HepG2 (cell line): ENCODE data around the gene DRAM1. TPM values are rescaled to one million over a fixed set of nuclear protein-coding genes. Genes with fewer than 3 reads are reported as not detected.

Experiments used
- AGO1 ChIP-seq: fragments of 200-400 bp; formaldehyde crosslinking; IDR thresholded peaks from 2 replicates; pipeline ENCODE4 v1.6.1; 2017; ENCODE audit warnings: mild to moderate bottlenecking, low read depth, low read length, moderate library complexity; ENCODE audit not compliant: poor library complexity, severe bottlenecking
- CREM ChIP-seq, 2 experiments: sonication (generic) in 1 of 2; formaldehyde crosslinking in 1 of 2; IDR thresholded peaks; 2 replicates each; pipeline versions ENCODE4 v1.4.0 to v1.6.1; 2016 to 2020; ENCODE audit warnings: antibody characterized with exemption in 1 of 2, mild to moderate bottlenecking in 1 of 2, missing genetic modification reagents in 1 of 2
- ERF ChIP-seq: IDR thresholded peaks from 2 replicates; pipeline ENCODE4 v1.6.1; 2018; ENCODE audit warnings: missing biosample characterization, missing genetic modification reagents
- ESRRA ChIP-seq: sonication (generic); formaldehyde crosslinking; IDR thresholded peaks from 2 replicates; pipeline ENCODE4 v1.5.1; 2020; ENCODE audit warnings: mild to moderate bottlenecking, low read depth, missing genetic modification reagents
- NFYB ChIP-seq: sonication (generic); formaldehyde crosslinking; IDR thresholded peaks from 2 replicates; pipeline ENCODE4 v1.4.0; 2020; ENCODE audit warnings: missing genetic modification reagents
- PLRG1 ChIP-seq: fragments of 450-650 bp; conservative IDR thresholded peaks from 2 replicates; pipeline ENCODE4 v1.6.1; 2016
- RFXANK ChIP-seq: IDR thresholded peaks from 2 replicates; pipeline ENCODE4 v1.6.1; 2016
- SCMH1 ChIP-seq: sonication (generic); formaldehyde crosslinking; IDR thresholded peaks from 2 replicates; pipeline ENCODE4 v1.9.0; 2021; ENCODE audit warnings: missing genetic modification reagents, mild to moderate bottlenecking, borderline replicate concordance
- TSC22D2 ChIP-seq: sonication (generic); formaldehyde crosslinking; IDR thresholded peaks from 2 replicates; pipeline ENCODE4 v1.5.1; 2020; ENCODE audit warnings: missing genetic modification reagents, mild to moderate bottlenecking, borderline replicate concordance
- ZNF101 ChIP-seq: sonication (generic); formaldehyde crosslinking; IDR thresholded peaks from 2 replicates; pipeline ENCODE4 v1.4.0; 2020; ENCODE audit warnings: mild to moderate bottlenecking, low read depth, missing genetic modification reagents, borderline replicate concordance
- ZNF264 ChIP-seq: sonication (generic); formaldehyde crosslinking; IDR thresholded peaks from 2 replicates; pipeline ENCODE4 v1.4.0; 2020; ENCODE audit warnings: missing genetic modification reagents
- ZNF768 ChIP-seq: sonication (generic); formaldehyde crosslinking; IDR thresholded peaks from 2 replicates; pipeline ENCODE4 v1.4.0; 2020; ENCODE audit warnings: missing genetic modification reagents
- ZNF781 ChIP-seq: sonication (generic); formaldehyde crosslinking; IDR thresholded peaks from 2 replicates; pipeline ENCODE4 v1.5.1; 2020; ENCODE audit warnings: borderline replicate concordance, mild to moderate bottlenecking, missing genetic modification reagents; ENCODE audit errors: not compliant biosample characterization
- ZSCAN20 ChIP-seq: sonication (generic); formaldehyde crosslinking; IDR thresholded peaks from 2 replicates; pipeline ENCODE4 v1.4.0; 2020; ENCODE audit warnings: missing genetic modification reagents, mild to moderate bottlenecking, borderline replicate concordance
- polyA plus RNA-seq, 8 experiments: library from polyadenylated mRNA; depleted of rRNA in 3 of 8; stranded (reverse) in 7 of 8; unstranded in 1 of 8; fragments of >200 nt; fragmentation: Illumina TruSeq in 4 of 8; extraction: Trizol in 4 of 8; gene quantifications; 2 replicates each; pipeline versions ENCODE4 v1.2.1 to v1.2.3, GENCODE V29; 2011 to 2016; ENCODE audit warnings: low read depth in 4 of 8, missing spikeins in 1 of 8, mixed read lengths in 1 of 8; ENCODE audit not compliant: insufficient read depth in 1 of 8
- total RNA-seq, 5 experiments: library from RNA; depleted of rRNA; stranded (reverse); fragments of >200 nt; fragmentation: Illumina TruSeq; extraction: Trizol; gene quantifications; 2 replicates each; pipeline ENCODE4 v1.2.3, GENCODE V29; 2016; ENCODE audit warnings: low read depth in 1 of 5
- TF ChIP-seq, protein P1 (sequence below), 2 experiments: sonication (generic) in 1 of 2; formaldehyde crosslinking in 1 of 2; IDR thresholded peaks; 2 replicates each; pipeline versions ENCODE4 v1.4.0 to v1.6.1; 2018 to 2020; ENCODE audit warnings: missing genetic modification reagents in 2 of 2, borderline replicate concordance in 1 of 2, low read depth in 1 of 2, mild to moderate bottlenecking in 1 of 2, missing biosample characterization in 1 of 2
- TF ChIP-seq, protein P2 (sequence below): sonication (generic); formaldehyde crosslinking; IDR thresholded peaks from 2 replicates; pipeline ENCODE4 v1.4.0; 2020; ENCODE audit warnings: missing genetic modification reagents
- TF ChIP-seq, protein P3 (sequence below): sonication (generic); formaldehyde crosslinking; IDR thresholded peaks from 2 replicates; pipeline ENCODE4 v1.4.0; 2020; ENCODE audit warnings: missing genetic modification reagents
- TF ChIP-seq, protein P4 (sequence below): IDR thresholded peaks from 2 replicates; pipeline ENCODE4 v1.6.1; 2016
- TF ChIP-seq, protein P5 (sequence below): IDR thresholded peaks from 2 replicates; pipeline ENCODE4 v1.6.1; 2016; ENCODE audit warnings: control low read depth
- TF ChIP-seq, protein P6 (sequence below): sonication (generic); formaldehyde crosslinking; IDR thresholded peaks from 2 replicates; pipeline ENCODE4 v1.5.1; 2020; ENCODE audit warnings: missing genetic modification reagents, mild to moderate bottlenecking, borderline replicate concordance

DRAM1 gene
- total and polyA plus RNA-seq, 2 of the 13 experiments (the other 11 are each of a cell fraction or from before 2014, with no cell fraction given): 20.9 to 32.6 TPM

DNA sequence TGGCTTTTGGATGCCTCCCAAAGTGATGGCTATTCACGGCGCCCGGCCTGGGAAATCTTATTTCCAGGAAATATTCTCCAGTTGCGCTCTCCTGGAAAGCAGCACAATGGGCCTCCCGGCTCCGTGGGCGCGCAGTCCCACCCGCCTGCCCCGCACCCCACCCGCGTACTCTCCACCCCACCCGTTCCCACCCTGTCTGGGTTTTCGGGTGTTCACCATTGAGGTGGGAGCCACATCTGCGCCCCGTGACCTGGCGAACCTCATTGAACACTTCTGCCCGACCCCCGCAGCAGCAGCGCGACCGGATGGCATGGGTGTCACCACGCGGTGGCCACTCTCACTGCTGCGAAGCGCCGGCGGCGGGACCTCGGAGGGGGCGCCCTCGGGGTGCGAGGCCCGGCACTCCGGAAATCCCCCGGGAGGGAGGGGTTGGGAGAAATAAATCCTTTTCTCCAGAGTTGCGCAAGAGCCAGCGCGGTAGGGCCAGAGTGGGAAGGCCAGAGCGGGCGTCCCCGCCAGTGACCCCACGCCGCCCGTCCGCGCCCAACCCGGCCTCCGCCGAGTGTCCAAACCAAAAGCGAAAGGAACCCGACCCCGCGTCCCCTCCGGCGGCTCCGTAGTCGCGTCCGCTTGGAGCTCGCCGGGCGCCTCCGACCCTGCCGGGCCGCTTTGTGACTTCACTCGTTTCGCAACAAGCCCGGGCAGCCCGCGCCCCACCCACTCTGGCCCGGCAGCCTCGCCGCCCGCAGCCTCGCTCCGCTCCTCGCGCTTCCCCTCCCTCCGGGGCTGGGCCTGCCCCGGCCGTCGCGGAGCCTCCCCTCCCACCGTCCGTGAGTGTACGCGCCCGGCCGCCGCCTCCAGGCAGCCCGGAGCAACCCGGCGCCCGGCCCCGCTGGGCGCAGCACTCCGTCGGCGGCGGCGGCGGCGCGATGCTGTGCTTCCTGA lies at the start of gene DRAM1 (continued):
- TF ChIP-seq, protein P1, sequence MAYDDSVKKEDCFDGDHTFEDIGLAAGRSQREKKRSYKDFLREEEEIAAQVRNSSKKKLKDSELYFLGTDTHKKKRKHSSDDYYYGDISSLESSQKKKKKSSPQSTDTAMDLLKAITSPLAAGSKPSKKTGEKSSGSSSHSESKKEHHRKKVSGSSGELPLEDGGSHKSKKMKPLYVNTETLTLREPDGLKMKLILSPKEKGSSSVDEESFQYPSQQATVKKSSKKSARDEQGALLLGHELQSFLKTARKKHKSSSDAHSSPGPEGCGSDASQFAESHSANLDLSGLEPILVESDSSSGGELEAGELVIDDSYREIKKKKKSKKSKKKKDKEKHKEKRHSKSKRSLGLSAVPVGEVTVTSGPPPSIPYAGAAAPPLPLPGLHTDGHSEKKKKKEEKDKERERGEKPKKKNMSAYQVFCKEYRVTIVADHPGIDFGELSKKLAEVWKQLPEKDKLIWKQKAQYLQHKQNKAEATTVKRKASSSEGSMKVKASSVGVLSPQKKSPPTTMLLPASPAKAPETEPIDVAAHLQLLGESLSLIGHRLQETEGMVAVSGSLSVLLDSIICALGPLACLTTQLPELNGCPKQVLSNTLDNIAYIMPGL (CRISPR knock-in tag; IDR thresholded peaks at IDR 0.05; ENCODE audit: borderline replicate concordance in 1 of 2, low read depth in 1 of 2): peak; percentile 67 to 80; a peak in 3 of 4 replicates
- TF ChIP-seq SCMH1 (CRISPR knock-in tag) (no peak), NFYB (CRISPR knock-in tag) (peak; percentile 14; the same call in 1 of the 2 replicates), ZNF101 (CRISPR knock-in tag) (no peak), ZNF768 (peak; percentile 22), CREM (IDR thresholded peaks at IDR 0.05) (no peak), CREM (CRISPR knock-in tag; IDR thresholded peaks at IDR 0.05) (no peak), ERF (no peak; the same call in none of the 2 replicates), ZNF264 (no peak), TSC22D2 (CRISPR knock-in tag) (no peak), ZSCAN20 (CRISPR knock-in tag) (peak; percentile 64; the same call in 1 of the 2 replicates), RFXANK (no peak), ZNF781 (CRISPR knock-in tag) (peak; percentile 88), AGO1 (no peak), PLRG1 (no peak), ESRRA (CRISPR knock-in tag) (no peak)
- TF ChIP-seq, protein P2, sequence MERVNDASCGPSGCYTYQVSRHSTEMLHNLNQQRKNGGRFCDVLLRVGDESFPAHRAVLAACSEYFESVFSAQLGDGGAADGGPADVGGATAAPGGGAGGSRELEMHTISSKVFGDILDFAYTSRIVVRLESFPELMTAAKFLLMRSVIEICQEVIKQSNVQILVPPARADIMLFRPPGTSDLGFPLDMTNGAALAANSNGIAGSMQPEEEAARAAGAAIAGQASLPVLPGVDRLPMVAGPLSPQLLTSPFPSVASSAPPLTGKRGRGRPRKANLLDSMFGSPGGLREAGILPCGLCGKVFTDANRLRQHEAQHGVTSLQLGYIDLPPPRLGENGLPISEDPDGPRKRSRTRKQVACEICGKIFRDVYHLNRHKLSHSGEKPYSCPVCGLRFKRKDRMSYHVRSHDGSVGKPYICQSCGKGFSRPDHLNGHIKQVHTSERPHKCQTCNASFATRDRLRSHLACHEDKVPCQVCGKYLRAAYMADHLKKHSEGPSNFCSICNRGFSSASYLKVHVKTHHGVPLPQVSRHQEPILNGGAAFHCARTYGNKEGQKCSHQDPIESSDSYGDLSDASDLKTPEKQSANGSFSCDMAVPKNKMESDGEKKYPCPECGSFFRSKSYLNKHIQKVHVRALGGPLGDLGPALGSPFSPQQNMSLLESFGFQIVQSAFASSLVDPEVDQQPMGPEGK: peak; percentile 83
- TF ChIP-seq, protein P3, sequence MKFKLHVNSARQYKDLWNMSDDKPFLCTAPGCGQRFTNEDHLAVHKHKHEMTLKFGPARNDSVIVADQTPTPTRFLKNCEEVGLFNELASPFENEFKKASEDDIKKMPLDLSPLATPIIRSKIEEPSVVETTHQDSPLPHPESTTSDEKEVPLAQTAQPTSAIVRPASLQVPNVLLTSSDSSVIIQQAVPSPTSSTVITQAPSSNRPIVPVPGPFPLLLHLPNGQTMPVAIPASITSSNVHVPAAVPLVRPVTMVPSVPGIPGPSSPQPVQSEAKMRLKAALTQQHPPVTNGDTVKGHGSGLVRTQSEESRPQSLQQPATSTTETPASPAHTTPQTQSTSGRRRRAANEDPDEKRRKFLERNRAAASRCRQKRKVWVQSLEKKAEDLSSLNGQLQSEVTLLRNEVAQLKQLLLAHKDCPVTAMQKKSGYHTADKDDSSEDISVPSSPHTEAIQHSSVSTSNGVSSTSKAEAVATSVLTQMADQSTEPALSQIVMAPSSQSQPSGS (CRISPR knock-in tag): peak; percentile 72; the same call in 1 of the 2 replicates
- TF ChIP-seq, protein P4, sequence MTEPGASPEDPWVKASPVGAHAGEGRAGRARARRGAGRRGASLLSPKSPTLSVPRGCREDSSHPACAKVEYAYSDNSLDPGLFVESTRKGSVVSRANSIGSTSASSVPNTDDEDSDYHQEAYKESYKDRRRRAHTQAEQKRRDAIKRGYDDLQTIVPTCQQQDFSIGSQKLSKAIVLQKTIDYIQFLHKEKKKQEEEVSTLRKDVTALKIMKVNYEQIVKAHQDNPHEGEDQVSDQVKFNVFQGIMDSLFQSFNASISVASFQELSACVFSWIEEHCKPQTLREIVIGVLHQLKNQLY: no peak
- TF ChIP-seq, protein P5, sequence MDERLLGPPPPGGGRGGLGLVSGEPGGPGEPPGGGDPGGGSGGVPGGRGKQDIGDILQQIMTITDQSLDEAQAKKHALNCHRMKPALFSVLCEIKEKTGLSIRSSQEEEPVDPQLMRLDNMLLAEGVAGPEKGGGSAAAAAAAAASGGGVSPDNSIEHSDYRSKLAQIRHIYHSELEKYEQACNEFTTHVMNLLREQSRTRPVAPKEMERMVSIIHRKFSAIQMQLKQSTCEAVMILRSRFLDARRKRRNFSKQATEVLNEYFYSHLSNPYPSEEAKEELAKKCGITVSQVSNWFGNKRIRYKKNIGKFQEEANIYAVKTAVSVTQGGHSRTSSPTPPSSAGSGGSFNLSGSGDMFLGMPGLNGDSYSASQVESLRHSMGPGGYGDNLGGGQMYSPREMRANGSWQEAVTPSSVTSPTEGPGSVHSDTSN (CRISPR knock-in tag): no peak
- TF ChIP-seq, protein P6, sequence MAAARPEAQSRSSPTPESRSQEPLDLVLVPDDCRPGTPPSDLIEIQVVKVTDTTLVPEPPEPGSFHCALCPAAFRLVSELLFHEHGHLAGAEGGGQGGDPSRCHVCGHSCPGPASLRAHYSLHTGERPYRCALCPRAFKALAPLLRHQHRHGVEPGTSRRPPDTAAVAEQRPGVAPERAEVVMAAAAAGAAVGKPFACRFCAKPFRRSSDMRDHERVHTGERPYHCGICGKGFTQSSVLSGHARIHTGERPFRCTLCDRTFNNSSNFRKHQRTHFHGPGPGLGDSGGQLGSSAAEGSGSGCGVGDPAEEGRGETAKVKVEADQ (CRISPR knock-in tag): peak; percentile 22; the same call in 1 of the 2 replicates
